Measurements from ENCODE around the gene NR6A1. TPM values are rescaled to one million over a fixed set of nuclear protein-coding genes. Genes with fewer than 3 reads are reported as not detected.

Gene NR6A1
- total RNA-seq, 1 donor from 2014 or later, result 1.9 TPM

DNA sequence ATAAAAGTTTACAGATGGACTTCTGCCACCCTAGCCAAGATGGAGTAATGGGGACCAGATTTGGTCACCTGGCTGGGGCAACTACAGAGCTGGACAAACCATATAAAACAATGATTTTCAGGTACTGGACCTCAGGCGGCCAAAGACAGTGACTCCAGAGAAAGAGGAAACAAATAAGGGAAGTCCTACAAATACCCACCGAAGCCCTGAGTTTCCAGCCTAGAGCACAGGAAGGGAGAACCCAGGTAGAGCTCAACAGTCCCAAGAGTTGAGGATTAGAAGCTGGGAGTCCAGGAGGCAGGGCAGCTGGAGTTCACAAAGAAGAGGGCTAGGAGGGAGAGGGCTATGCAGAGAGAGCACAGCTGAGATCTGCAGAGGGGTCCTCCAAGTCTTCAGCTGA lies 157.3 kb downstream of the NR6A1 start:
- intact Hi-C loops (cut with micrococcal nuclease), result no loop called here

DNA sequence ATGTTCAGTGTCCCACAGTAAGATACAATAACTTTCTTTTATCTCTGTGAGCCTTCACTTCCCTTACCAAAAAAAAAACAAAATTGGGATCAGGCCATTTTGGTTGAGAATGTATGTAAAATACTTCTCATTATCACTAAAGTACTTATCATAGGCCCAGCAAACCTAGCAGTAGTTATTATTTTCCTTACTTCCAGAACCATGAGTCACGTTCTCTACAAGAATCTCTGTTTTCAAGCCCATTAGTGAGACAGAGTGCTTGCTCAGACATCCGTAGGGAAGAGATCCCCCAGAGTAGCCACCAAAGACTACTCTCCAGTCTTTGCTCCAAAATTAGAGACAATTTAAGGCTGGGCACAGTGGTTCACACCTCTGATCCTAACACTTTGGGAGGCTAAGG lies 160.0 kb downstream of the NR6A1 start:
- intact Hi-C loops (cut with micrococcal nuclease), result no loop called here
- ATAC-seq, result no peak

More for the DNA sequence above, 157.3 kb downstream of the NR6A1 start:
- DNase-seq (no peak), ATAC-seq (no peak)

DNA sequence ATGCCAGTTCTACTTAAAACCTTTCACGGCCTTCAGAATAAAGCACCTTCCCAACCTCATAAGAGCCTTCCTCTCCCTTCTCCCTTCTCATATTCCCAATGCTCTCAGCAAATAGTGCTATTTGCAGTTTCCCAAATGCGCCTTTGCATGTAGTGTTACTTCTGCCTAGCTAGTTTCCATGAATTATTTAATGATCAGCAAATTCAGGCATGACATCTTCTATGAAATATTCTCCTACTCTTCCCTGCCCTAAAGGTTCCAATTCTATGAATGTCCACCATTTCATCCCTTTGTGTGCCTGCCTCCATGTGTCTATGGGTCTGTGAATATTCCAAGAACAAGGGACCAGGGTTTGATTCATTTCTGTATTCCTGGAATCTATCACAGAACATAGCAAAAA lies 165.1 kb downstream of the NR6A1 start:
- intact Hi-C loops (cut with micrococcal nuclease), result no loop called here
- DNase-seq, result no peak
- no peak for ATAC-seq

More for the DNA sequence above, 160.0 kb downstream of the NR6A1 start:
- no peak for DNase-seq

GRCh38 chr9:124605258-124605657 lies 165.9 kb downstream of the NR6A1 start:
- no peak for ATAC-seq
- intact Hi-C loops (cut with micrococcal nuclease), result no loop called here
- DNase-seq, result no peak

DNA sequence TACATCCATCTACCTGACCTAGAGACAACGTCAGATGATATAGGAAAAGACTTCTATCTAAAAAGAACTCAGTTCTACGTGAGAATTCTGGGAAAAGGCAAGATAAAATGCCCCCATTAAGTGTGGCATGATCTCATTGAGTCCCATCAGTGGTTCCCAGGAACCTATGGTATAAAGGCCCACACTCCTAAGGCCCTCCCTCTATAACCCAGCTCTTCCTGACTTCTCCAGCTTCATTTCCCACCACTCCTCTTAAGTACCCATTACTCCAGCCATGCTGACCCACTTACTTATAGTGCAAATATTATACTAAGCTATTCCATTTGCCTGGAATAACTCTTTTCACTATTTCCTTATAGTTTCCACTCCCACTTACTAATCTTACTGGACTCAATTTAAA lies 168.5 kb downstream of the NR6A1 start:
- DNase-seq, result no peak
- no peak for ATAC-seq
- intact Hi-C loops (cut with micrococcal nuclease), result no loop called here

DNA sequence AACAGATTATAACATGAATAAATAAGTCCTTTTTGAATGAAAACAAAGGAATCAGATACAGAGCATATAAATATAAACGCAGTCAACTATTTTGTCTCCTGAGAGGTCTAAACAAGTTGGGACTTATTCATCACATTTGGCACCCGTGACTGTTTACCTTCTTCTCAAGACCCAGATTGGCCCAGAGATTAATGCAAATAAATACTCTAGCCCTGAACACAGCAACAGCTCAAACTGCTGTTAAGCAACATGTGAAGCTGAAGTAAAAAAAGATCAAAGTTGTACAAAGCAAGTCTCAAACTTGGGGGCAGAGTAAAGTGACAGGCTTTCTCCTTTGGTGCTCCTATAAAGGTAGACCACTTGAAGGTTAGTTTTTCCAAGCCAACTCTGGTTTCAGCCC lies 168.9 kb downstream of the NR6A1 start:
- intact Hi-C loops (cut with micrococcal nuclease), result no loop called here
- DNase-seq (no peak), ATAC-seq (no peak)

- intact Hi-C loops (cut with micrococcal nuclease), result no loop called here
- no peak for DNase-seq
- no peak for ATAC-seq
Measured at GRCh38 chr9:124600407-124600806, 170.7 kb downstream of the NR6A1 start.

- ATAC-seq (no peak), DNase-seq (no peak)
- intact Hi-C loops (cut with micrococcal nuclease), result no loop called here
Measured at GRCh38 chr9:124599121-124599795, 171.9 kb downstream of the NR6A1 start.

- DNase-seq, result no peak
- intact Hi-C loops (cut with micrococcal nuclease), result no loop called here
Measured at GRCh38 chr9:124598048-124598447, 173.1 kb downstream of the NR6A1 start.

GRCh38 chr9:124596172-124596839 lies 174.8 kb downstream of the NR6A1 start:
- no peak for ATAC-seq
- intact Hi-C loops (cut with micrococcal nuclease), result no loop called here
- no peak for DNase-seq

More at GRCh38 chr9:124598048-124598447, 173.1 kb downstream of the NR6A1 start:
- no peak for ATAC-seq

DNA sequence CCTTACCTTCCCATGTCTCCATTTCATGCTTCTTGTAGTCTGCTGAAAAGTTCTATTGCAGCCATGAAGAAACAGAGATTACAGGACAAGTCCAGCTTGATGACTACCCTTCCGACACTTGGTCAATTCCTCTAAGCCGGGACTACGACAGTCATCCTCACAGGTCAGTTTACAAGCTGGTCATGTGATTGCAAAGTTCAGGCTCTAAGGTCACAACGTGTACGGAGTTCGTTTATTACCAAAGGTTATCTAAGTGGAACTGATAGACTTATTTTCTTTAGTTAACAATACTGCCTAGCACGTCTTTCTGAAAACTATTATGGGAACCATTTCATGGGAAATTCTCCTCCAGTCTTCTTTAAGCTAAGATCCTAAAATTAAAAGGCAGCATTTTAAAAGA lies 175.4 kb downstream of the NR6A1 start:
- intact Hi-C loops (cut with micrococcal nuclease), result no loop called here
- DNase-seq, result no peak
- ATAC-seq, result no peak

- DNase-seq (no peak), ATAC-seq (peak; percentile 48)
- intact Hi-C loops (cut with micrococcal nuclease), result no loop called here
Measured at GRCh38 chr9:124594673-124595072, 176.4 kb downstream of the NR6A1 start.

GRCh38 chr9:124594225-124594624 lies 176.9 kb downstream of the NR6A1 start:
- ATAC-seq (no peak), DNase-seq (no peak)
- intact Hi-C loops (cut with micrococcal nuclease), result no loop called here

DNA sequence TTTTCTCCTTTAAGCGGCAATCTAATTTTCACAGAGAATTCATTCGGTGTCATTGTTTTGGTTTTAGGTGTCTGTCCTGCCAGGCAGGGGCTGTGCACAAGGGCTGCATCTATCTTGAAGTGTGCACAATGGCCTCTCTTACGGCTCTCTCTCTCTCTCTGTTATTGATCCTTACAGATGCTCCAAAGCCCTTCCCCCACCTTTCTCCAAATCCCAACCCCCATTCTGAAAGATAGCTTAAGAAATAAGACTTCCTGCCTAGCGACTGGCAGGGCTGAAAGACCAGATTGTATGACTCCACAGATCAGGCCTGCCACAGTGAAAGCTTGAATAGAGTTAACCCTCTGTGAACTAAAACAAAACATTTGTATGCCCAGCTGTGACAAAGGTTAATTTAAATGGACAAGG lies 177.5 kb downstream of the NR6A1 start:
- intact Hi-C loops (cut with micrococcal nuclease), result no loop called here
- ATAC-seq (no peak), DNase-seq (no peak)

DNA sequence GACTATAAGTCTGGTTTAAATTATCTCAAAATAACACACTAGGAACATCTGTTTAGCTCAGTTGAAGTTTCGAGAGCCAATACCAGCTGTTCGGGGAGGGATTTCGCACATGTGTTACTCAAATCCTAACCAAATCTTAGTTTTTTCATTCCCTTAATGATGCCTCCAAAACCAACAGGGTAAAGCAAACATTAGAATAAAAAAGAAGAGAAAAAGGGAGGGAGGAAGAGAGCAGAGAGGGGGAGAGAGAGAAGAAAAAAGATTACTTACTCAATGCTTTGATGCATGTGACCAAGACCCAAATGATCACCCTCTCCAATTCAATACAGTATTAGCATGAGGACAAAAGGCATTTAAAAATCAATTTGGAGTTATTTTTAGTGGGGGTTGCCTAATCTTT lies 177.9 kb downstream of the NR6A1 start:
- DNase-seq (no peak), ATAC-seq (no peak)
- intact Hi-C loops (cut with micrococcal nuclease), result no loop called here

- no peak for DNase-seq
- intact Hi-C loops (cut with micrococcal nuclease), result no loop called here
- no peak for ATAC-seq
Measured at GRCh38 chr9:124590889-124591641, 180.0 kb downstream of the NR6A1 start.

GRCh38 chr9:124584631-124585030 lies 186.5 kb downstream of the NR6A1 start:
- DNase-seq (no peak), ATAC-seq (no peak)
- intact Hi-C loops (cut with micrococcal nuclease), result no loop called here

DNA sequence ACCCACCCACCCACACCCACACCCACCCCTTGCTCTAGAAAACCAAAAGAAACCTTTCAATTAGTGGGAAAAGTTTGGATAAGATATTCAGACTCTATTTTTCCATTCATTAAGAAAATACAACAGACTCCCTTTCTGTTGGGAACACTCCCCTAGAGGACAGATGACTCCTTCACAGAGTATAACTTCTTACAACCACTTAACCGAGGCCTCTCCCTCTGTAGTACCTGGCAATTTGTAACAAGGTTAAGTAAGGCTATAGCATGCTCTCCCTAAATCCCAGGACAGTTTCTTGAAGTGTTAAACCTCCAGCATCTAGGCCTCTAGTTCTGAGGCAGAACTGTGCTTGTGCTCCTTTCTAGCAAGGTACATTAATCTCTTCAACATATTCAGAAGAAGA lies 188.0 kb downstream of the NR6A1 start:
- no peak for DNase-seq
- no peak for ATAC-seq
- intact Hi-C loops (cut with micrococcal nuclease), result no loop called here

GRCh38 chr9:124580186-124580585 lies 190.9 kb downstream of the NR6A1 start:
- DNase-seq (no peak), ATAC-seq (no peak)
- intact Hi-C loops (cut with micrococcal nuclease), result no loop called here

DNA sequence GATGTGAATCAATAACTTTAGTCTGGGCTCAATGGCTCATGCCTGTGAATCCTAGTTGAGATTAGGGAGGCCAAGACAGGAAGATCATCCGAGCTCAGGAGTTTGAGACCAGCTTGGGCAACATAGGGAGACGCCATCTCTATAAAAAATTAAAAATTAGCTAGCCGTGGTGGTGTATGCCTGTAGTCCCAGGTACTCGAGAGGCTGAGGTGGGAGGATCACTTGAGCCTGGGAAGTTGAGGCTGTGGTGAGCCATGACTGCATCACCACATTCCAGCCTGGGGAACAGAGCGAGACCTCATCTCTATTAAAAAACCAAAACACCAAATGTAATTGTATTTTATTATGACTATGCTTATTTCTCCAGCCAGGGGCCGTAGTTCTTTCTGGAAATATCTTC lies 194.4 kb downstream of the NR6A1 start:
- DNase-seq (no peak), ATAC-seq (no peak)
- intact Hi-C loops (cut with micrococcal nuclease), result no loop called here

All from left ventricle myocardium superior (tissue), 1 donor.